ENCODE results near the gene SULT1C2. TPM values are rescaled to one million over a fixed set of nuclear protein-coding genes. Genes with fewer than 3 reads are reported as not detected.

Gene SULT1C2
- total and polyA plus RNA-seq, 9 of the 15 experiments (the other 6 are each of a cell fraction or from before 2014, with no cell fraction given) = 0.22 TPM; not detected in 8

DNA sequence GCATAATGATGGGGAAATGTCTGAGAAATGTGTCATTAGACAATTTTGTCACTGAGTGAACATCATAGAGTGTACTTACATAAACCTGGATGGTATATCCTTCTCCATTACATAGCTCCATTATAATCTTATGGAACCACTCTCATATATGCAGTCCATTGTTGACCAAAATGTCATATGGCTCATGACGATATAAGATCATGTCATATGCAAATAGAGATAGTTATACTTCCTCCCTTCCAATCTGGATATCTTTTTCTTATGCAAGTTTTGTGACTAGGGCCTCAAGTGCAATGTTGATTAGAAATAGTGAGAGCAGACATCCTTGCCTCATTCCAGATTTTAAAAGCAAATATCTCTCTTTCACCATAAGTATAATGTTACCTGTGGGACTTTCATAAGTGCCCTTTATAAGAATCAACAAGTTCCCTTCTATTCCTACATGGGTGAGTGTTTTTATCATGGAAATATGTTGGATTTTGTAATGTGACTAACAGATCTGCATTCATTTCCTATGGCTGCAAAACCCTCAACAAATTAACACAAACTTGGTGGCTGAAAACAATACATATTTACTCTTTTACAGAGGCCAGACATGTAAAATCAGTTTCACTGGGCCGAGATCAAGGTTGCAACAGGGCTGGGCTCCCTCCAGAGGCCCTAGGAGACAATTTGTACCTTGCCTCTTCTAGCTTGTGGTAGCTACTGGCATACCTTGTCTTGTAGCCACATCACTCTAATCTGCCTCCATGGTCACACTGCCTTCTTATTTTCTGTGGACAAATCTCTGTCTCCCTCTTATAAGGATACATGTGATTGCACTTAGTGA is 67.4 kb downstream of the SULT1C2 start (continued):
- TF ChIP-seq SIN3A (IDR thresholded peaks at IDR 0.05; ENCODE audit: borderline replicate concordance in 2 of 2, control insufficient read depth in 1 of 2, low read depth in 2 of 2, low read length in 2 of 2) (peak in 1 of 2 experiments; percentile 57; a peak in 1 of 4 replicates), SP2 (IDR thresholded peaks at IDR 0.05; ENCODE audit: extremely low read depth, low read depth, low read length, poor library complexity, severe bottlenecking) (no peak), ZNF263 (CRISPR knock-in tag; IDR thresholded peaks at IDR 0.05; ENCODE audit: borderline replicate concordance) (no peak), POLR3G (IDR thresholded peaks at IDR 0.05; ENCODE audit: extremely low read depth, insufficient read length, insufficient replicate concordance) (no peak), PURB (CRISPR knock-in tag; IDR thresholded peaks at IDR 0.05; ENCODE audit: low read depth) (no peak), ZNF561 (CRISPR knock-in tag; conservative IDR thresholded peaks at IDR 0.05) (no peak), TEAD4 (IDR thresholded peaks at IDR 0.05; ENCODE audit: low read length) (peak; percentile 84), TEAD4 (CRISPR knock-in tag; IDR thresholded peaks at IDR 0.05; ENCODE audit: borderline replicate concordance) (no peak), PHTF2 (CRISPR knock-in tag; IDR thresholded peaks at IDR 0.05) (no peak), FUS (optimal IDR thresholded peaks at IDR 0.05; ENCODE audit: low read depth, low read length) (no peak), NFATC3 (IDR thresholded peaks at IDR 0.05) (no peak), GABPB2 (CRISPR knock-in tag; conservative IDR thresholded peaks at IDR 0.05) (no peak), ZNF766 (CRISPR knock-in tag; conservative IDR thresholded peaks at IDR 0.05) (no peak), MIER1 (IDR thresholded peaks at IDR 0.05; ENCODE audit: low read depth) (no peak), BCOR (IDR thresholded peaks at IDR 0.05) (no peak), YY1 (IDR thresholded peaks at IDR 0.05; ENCODE audit: borderline replicate concordance in 1 of 3, control insufficient read depth in 1 of 3, extremely low read depth in 1 of 3, insufficient read depth in 3 of 3, insufficient read length in 1 of 3, insufficient replicate concordance in 2 of 3, low read depth in 1 of 3, low read length in 2 of 3) (peak in 1 of 3 experiments; percentile 52), MLLT1 (IDR thresholded peaks at IDR 0.05) (no peak), HNRNPLL (IDR thresholded peaks at IDR 0.05; ENCODE audit: low read depth, low read length, poor library complexity, severe bottlenecking) (no peak), ZNF644 (tag; IDR thresholded peaks at IDR 0.05; ENCODE audit: low read depth) (no peak), LARP7 (IDR thresholded peaks at IDR 0.05) (no peak), RFX1 (IDR thresholded peaks at IDR 0.05) (no peak), HDAC6 (IDR thresholded peaks at IDR 0.05; ENCODE audit: low read depth, low read length) (no peak), EZH2 (IDR thresholded peaks at IDR 0.05; ENCODE audit: borderline replicate concordance, low read depth, low read length) (no peak)
- TF ChIP-seq, protein P1, sequence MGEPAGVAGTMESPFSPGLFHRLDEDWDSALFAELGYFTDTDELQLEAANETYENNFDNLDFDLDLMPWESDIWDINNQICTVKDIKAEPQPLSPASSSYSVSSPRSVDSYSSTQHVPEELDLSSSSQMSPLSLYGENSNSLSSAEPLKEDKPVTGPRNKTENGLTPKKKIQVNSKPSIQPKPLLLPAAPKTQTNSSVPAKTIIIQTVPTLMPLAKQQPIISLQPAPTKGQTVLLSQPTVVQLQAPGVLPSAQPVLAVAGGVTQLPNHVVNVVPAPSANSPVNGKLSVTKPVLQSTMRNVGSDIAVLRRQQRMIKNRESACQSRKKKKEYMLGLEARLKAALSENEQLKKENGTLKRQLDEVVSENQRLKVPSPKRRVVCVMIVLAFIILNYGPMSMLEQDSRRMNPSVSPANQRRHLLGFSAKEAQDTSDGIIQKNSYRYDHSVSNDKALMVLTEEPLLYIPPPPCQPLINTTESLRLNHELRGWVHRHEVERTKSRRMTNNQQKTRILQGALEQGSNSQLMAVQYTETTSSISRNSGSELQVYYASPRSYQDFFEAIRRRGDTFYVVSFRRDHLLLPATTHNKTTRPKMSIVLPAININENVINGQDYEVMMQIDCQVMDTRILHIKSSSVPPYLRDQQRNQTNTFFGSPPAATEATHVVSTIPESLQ (CRISPR knock-in tag; IDR thresholded peaks at IDR 0.05) = no peak
- TF ChIP-seq, protein P2, sequence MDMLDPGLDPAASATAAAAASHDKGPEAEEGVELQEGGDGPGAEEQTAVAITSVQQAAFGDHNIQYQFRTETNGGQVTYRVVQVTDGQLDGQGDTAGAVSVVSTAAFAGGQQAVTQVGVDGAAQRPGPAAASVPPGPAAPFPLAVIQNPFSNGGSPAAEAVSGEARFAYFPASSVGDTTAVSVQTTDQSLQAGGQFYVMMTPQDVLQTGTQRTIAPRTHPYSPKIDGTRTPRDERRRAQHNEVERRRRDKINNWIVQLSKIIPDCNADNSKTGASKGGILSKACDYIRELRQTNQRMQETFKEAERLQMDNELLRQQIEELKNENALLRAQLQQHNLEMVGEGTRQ (CRISPR knock-in tag; IDR thresholded peaks at IDR 0.05) = no peak
